GM21619 (cell line): ENCODE data around the gene SSUH2.
A peak's percentile ranks its signal among the peaks of the same experiment; 100 is the strongest.
"Not testable (repeated sequence)": the region's sequence is repeated elsewhere in the genome, so short reads cannot be mapped to it uniquely, and the experiment has no call there.

Source experiments
- ATAC-seq: cut with Tn5 transposase; IDR thresholded peaks from one replicate; pipeline ENCODE4 v1.9.1; 2021; ENCODE audit not compliant: unreplicated experiment

Gene SSUH2, protein sequence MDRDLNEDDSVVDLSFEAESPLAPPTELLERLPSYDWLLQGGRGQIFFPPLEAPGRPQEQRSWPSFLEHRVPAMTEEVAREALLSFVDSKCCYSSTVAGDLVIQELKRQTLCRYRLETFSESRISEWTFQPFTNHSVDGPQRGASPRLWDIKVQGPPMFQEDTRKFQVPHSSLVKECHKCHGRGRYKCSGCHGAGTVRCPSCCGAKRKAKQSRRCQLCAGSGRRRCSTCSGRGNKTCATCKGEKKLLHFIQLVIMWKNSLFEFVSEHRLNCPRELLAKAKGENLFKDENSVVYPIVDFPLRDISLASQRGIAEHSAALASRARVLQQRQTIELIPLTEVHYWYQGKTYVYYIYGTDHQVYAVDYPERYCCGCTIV

DNA sequence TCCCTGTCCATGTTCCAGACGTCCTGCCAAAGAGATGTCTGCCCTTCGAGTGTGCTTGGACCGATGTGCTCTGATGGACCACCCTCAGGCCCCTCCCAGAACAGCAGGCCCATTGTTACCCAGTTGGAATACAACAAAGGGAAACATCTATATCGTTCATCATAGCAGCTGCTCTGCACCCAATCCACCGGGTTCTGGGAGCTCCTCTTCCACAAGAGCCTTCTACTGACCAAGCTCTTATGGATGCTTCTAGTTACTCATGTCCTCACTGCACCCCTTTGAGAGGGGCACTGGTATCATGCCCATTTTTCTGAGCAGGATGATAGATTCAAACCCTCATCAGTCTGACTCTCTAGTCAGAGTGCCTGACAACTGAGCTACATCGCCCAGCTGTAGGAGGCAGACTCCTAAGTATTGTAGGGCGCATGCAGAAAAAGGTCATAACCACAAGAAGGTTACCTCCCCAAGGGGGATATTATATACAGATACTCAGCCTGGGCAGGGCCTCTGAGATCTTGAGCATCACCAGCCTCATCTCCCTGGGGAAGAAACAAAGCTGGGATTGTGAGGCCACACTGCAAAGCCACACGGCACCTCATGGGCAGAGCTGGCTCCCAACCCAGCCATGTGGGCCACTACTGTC, at the start of gene SSUH2:
TSS of gene SSUH2 (minus strand) at position 51 of the 643 bp plus-strand sequence. CDS start at position 11, 40 bp downstream.
- no peak for ATAC-seq

DNA sequence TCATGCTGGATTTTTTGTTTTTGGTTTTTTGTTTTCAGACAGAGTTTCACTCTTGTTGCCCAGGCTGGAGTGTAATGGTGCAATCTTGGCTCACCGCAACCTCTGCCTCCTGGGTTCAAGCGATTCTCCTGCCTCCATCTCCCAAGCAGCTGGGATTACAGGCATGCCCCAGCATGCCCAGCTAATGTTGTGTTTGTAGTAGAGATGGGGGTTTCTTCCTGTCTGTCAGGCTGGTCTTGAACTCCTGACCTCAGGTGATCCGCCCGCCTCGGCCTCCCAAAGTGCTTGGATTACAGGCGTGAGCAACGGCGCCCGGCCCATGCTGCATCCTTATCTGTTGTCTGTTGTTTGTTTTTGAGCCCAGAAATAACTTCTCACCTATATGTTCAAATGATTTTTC, 46.7 kb upstream of the SSUH2 start:
- ATAC-seq: not testable (repeated sequence)

DNA sequence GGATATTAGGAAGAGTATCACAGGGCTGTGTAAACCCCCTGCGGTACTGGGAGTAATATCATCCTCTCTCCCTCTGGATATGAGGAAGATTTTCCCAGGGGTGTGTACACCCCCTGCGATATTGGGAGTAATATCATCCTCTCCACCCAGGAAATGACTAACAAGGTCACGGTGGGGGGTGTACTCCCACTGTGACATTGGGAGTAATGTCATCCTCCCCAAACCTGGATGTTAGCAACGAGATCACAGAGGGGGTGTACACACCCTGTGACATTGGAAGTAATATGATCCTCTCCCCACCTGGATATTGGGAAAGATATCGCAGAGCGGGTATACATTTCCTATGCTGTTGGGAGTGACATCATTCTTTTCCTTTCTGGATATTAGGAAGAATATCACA, 40.4 kb upstream of the SSUH2 start:
- ATAC-seq: not testable (repeated sequence)

DNA sequence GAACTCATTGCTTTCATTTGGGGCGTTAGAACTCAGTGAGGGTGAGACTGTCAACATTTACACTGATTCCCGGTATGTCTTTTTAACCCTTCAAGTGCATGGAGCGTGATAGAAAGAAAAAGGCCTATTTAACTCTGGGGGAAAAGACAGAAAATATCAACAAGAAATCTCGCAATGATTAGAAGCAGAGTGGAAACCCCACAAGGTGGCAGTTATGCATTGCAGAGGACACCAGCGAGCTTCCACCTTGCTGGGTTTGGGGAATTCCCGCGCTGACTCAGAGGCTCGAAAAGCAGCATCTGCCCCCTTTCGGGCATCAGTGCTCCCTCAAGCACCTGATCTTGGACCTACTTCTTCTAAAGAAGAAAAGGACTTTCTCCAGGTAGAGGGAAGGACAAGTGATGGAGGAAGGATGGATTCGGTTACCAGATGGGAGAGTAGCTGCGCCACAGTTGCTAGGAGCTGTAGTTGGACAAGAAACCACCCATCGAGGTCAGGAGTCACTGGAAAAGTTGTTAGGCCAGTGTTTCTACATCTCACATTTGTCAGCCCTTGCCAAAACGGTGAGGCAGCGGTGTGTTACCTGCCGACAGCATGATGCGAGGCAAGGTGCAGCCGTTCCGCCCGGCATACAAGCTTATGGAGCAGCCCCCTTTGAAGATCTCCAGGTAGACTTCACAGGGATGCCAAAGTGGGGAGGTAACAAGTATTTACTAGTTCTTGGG, 38.4 kb upstream of the SSUH2 start:
- not testable (repeated sequence) for ATAC-seq

DNA sequence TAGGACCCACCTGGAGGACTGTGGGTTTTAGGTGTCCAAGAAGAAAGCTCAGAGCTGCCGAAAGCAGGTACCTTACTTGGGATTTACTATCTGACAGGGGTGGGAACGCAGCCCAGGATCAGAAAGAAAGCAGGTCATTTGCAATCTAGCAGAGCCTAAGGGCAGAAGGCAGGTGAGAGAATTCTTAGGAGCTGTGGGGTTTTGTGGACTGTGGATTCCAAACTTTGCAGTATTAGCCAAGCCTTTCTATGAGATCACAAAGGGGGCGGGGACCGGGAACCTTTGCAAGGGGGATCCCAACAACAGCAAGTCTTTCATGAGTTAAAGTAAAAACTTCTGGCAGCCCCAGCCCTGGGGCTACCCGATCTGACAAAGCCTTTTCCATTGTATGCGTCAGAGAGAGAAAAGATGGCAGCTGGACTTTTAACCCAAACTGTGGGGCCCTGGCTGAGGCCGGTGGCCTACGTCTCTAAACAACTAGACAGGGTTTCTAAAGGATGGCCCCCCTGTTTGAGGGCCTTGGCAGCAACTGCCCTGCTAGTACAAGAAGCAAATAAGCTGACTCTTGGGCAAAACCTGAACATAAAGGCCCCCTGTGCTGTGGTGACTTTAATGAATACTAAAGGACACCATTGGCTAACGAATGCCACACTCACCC, 37.4 kb upstream of the SSUH2 start:
- ATAC-seq: not testable (repeated sequence)

DNA sequence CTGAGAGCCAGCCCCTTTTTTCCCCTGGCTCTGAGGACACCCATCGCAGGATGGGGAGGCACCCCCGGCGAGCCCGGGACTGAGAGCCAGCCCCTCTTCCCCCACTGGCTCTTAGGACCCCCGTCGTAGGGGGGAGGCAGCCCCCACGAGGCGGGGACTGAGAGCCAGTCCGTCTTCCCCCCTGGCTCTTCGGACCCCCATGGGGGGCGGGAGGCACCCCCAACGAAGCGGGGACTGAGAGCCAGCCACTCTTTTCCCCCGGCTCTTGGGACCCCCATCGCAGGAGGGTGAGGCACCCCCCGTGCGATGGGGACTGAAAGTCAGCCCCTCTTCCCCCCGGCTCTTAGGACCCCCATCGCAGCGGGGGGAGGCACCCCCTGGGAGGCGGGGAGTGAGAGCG, 36.8 kb upstream of the SSUH2 start:
- ATAC-seq: no peak

DNA sequence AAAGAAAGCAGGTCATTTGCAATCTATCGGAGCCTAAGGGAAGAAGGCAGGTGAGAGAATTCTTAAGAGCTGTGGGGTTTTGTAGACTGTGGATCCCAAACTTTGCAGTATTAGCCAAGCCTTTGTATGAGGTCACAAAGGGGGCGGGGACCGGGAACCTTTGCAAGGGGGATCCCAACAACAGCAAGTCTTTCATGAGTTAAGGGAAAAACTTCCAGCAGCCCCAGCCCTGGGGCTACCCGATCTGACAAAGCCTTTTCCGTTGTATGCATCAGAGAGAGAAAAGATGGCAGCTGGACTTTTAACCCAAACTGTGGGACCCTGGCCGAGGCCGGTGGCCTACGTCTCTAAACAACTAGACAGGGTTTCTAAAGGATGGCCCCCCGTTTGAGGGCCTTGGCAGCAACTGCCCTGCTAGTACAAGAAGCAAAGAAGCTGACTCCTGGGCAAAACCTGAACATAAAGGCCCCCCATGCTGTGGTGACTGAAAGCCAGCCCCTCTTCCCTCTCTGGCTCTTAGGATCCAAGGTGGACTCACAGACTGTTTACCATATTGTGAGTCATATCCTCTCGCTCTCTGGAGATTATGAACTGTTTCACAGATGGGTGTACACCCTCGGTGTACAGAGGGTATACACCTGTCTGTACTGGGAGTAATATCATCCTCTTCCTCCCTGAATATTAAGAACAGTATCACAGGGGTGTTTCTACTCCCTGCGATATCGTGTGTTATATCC, 35.4 kb upstream of the SSUH2 start:
- not testable (repeated sequence) for ATAC-seq

DNA sequence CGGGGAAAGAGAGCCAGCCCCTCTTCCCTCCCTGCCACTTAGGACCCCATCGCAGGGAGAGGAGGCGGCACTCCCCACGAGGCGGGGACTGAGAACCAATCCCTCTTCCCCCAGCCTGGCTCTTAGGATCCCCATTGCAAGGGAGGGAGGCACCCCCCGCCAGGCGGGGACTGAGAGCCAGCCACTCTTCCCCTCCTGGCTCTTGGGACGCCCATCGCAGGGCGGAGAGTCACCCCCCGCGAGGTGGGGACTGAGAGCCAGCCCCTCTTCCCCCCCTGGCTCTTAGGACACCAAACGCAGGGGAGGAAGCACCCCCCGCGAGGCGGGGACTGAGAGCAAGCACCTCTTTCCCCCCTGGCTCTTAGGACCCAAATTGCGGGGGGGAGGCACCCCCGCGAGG, 34.2 kb upstream of the SSUH2 start:
- no peak for ATAC-seq

DNA sequence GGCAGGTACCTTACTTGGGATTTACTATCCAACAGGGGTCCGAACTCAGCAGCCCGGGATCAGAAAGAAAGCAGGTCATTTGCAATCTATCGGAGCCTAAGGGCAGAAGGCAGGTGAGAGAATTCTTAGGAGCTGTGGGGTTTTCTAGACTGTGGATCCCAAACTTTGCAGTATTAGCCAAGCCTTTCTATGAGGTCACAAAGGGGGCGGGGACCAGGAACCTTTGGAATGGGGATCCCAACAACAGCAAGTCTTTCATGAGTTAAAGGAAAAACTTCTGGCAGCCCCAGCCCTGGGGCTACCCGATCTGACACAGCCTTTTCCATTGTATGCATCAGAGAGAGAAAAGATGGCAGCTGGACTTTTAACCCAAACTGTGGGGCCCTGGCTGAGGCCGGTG, 32.7 kb upstream of the SSUH2 start:
- not testable (repeated sequence) for ATAC-seq

DNA sequence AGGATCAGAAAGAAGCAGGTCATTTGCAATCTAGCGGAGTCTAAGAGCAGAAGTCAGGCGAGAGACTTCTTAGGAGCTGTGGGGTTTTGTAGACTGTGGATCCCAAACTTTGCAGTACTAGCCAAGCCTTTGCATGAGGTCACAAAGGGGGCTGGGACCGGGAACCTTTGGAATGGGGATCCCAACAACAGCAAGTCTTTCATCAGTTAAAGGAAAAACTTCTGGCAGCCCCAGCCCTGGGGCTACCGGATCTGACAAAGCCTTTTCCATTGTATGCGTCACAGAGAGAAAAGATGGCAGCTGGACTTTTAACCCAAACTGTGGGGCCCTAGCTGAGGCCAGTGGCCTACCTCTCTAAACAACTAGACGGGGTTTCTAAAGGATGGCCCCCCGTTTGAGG, 31.0 kb upstream of the SSUH2 start:
- not testable (repeated sequence) for ATAC-seq

DNA sequence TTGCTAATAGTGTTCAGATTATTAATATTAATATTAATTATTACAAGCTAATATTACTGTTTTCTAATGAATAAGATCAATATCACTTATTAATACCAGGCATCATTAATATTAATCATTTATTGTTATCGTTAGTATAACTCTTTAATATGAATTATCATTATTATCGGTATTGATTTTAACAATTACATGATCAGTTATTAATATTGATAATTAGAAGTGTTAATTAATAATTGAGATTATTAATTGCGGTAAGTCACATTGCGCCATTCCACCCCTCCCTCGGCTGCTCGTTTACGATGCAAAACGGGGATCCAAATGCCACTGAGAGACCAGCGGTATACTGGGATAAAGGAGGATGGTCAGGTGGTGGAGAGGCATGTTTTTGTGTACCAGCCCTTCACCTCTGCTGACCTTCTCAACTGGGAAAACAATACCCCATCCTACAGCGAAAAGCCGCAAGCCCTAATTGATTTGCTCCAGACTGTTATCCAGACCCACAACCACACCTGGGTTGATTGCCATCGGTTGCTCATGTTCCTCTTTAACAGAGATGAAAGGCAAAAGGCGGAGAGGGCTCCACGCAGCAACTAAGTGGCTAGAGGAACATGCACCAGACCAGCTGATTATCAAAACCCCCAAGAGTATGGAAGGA, 28.6 kb upstream of the SSUH2 start:
- no peak for ATAC-seq

DNA sequence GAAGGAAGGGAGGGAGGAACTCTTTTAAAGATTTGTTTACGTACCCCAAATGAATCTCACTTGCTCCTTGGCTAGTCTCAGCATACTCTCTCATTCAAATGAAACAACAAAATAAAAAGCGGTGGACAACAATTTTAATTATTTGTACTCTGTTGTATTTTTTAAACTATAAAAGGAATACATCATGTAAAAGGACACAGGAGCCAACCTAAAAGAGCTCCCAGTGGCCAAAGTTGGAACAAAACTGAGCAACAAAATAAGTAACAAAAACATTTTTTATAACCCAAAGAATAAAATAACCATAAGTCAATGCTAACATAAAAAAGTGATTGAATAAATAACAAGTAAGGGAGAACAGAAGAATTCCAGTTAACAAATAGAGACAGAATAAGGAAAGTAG, 24.4 kb upstream of the SSUH2 start:
- no peak for ATAC-seq

DNA sequence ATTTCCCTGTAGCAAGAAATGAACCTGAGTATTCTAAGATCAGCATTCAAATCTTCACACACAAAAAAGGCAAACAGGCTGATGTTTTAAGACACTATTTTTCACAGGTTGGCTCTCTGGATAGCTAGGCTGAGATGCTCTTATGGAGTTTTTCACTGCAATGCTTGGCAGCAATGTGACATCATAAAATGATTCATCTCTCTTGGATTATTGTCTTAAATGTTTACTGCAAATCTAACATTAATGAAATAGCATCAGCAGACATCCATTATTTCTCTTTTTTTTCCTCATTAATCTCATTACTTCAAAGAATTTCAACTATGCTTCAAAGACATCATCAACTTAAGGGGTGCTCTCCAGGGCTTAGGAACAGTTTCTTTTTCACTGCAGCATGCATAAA, 23.6 kb upstream of the SSUH2 start:
- no peak for ATAC-seq

DNA sequence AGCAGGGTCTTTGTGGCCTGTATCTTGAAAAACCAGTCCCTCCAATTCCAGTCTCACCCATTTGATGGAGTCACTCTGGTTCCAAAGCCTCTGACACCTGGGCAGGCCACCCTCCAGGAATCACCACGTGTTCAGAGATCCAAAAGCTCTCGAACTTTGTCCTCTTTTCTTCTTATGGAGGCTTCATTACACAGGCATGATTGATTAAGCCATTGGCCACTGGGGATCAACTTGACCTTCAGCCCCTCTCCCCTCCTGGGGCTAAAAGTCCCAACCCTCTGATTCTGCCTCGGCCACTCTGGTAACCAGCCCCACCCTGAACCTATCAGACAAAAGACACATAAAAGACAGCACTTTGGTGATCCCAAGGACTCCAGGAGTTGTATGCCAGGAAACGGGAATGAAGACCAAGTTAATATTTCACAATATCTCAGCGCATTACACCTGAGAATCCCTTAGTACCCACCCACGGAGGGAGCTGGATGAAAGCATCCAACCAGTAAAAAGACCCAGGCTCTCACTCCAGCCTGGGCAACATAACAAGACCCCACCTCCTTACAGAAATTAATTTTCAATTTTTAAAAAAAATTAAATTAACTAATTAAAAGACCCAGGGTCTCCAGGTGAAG, 23.0 kb upstream of the SSUH2 start:
- no peak for ATAC-seq

DNA sequence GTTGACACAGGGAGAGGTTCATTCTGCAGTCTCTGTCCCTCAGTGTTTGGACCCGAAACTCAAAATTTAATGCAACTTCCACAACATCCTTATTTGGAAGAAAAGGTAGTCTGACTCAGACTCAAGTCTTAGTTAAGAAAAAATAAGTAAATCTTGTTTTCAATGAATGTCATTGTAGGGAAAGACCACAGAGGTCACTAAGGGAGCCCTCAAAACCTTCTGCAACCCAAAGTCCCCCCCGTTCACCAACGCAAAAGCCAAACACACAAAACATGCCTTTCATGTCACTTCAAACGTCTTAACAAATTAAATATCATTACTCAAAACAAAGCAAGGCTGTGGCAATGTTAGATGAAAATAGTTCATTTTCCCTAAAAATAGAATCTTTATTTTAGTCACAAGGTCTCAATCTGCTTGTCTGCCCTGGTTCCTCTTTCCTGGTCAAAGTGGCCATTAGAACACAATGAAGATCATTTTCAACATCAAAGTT, 20.9 kb upstream of the SSUH2 start:
- peak; percentile 68 for ATAC-seq

DNA sequence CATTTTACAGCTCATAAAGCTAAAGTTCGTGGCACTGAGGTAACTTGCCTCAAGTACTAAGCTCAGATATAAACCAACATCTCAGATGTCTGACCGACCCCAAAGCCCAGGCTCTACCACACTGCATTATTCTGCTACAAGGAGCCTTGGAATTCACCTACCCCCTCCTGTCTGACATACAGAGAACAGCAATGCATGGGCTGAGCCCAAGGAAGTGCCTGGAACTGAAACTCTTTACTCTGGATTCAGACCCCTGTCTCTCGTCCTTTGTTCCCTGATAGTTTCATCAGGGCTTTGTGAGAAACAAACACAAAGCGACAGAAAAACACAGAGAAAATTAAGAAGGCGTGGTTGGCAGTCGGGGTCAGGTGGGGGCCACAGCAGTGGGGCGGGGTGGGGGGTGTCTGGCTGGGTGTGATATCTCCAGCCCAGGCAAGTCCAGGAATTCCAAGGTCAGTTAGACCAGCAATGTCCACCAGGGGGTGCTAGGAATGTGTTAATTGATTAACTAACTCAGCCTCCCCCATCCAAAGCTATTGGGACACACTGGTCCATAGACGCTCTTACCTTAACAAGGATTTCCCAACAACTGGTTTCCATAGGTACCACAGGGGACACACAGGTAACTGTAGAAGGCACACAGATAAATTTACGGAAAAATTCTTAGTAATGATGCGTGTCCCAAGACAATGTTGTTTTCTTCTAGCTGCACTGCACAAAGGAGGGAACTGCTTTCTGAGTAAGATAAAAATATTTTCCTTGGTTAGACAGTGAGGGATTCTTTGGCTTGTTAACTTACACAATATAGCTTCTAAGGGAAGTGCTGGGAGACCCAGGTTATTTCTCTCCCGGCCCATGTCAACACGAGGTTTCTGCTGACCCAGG, 18.8 kb upstream of the SSUH2 start:
- peak; percentile 45 for ATAC-seq

DNA sequence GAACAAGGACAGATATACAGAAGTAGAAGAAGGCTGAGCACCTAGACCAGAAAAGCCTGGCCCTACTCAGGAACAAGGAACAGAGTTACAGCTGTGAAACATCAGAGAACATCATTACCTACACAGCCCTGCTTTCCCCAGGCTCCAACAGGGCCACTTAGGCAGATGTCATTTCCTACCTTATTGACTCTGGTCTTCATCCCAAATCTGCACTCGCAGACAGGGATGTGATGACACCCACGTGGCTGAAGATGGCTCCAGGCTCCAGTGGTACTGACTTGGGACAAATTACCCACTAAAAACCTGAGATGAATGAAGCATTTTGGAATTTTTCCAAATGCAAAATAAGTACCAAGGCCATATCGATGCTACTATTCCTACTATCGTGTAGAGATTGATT, 18.0 kb upstream of the SSUH2 start:
- ATAC-seq: no peak
